GM21447 (cell line): ENCODE results near the gene NOX1.

ENCODE experiments used
- ATAC-seq: cut with Tn5 transposase; IDR thresholded peaks from one replicate; pipeline ENCODE4 v1.9.1; 2021; ENCODE audit not compliant: unreplicated experiment

The NOX1 gene

DNA sequence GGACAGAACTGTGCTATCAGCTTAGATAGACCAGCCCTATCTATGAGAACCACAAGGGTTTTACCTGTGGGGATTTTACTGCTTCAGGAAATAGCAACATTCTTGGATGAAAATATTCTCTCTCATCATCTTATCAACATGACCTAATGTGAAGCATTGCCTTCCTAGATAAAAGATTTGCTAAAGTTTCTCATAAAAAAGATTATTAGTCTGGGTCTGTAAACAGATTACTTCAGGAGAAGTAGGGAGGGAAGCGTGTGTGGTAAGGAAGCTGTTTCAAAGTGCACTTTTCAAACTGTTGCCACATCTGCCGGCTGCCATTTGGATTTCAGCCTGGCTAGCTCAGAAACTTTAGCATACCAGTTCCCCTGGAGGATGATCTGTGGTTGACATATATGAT lies at the start of gene NOX1:
Gene NOX1, minus strand, starts transcription at position 35 of the 400 bp plus-strand sequence. CDS start 220 bp downstream, outside the sequence.
- no peak for ATAC-seq

DNA sequence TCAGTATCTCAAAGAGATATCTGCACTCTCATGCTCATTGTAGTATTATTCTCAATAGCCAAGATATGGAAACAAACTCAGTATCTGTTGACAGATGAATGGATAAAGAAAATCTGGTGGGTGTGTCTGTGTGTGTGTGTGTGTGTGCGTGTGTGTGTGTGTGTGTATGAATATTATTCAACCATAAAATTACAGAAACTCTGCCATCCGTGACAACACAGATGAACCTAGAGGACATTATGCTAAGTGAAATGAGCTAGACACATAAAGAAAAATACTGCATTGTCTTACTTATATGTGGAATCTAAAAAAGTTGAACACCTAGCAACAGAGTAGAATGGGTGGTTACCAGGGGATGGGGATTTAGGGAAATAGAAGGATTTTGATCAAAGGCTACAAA lies 41.4 kb upstream of the NOX1 start:
- ATAC-seq: no peak

DNA sequence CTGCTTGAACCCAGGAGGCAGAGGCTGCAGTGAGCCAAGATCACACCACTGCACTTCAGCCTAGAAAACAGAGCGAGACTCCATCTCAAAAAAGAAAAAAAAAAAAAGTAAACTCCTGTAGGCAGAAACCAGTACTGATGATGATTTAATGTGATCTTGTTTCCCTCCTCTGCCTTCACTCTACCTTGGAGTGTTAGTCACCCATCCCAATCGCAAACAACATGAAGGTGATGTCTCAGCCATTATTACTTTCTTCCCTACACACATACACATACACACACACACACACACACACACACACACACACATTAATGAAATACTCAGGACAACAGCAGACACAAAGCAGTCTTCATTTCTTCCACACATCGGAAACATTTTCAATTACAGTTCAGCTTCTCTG lies 39.0 kb upstream of the NOX1 start:
- no peak for ATAC-seq

DNA sequence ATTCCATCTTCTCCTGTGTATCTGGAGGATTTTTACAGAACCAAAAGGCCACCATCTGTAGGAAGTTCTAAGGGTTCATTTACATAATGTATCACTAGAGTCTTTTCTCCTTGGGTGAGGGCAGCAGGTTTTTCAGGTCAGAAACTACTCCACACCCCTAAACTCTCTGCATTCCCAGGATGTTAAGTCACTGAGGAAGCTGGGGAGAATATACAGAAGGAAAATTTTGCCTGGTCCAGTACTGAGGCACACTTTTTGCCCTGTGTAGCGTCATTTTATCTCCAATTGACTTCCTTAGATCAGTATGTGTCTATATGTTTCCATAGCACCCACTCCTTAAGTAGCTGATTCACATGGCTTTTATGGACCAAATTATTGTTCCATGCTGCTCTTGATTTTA lies 37.6 kb upstream of the NOX1 start:
- ATAC-seq: no peak

DNA sequence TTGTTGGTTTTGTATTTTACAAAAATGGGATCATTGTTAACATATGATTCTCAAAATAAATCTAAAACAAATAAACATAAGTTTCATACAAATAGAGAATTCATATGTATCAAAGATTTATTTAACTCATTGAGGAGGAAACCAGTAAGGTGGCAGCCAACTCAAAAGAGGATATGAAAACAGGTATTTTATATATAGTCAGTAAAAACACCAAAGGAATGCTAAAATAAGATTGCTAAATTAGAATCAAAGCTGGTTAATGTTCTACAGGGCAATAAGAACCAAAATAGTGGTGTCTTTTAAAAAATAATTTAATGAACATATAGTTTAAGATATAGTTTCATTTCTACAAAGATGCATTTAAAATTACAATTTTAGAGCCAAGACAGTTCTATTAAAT lies 31.5 kb upstream of the NOX1 start:
- no peak for ATAC-seq

DNA sequence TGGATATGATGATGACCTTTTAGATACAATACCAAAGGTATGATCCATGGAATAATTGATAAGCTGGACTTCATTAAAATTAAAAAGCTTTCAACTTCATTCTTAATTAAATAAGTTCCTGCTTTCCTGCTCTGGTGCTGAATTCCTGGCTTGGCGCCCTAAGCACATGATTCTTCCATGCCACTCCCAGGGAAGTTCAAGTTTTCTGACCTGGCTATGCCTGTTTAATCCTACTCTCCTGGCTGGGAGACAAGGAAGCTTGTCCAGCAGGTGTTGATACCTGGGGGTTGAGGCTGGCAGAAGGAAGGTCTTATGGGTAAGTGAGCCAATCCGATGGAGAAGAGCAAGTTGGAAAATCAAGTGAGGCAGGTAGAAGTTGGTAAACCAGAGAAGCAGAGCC lies 30.3 kb upstream of the NOX1 start:
- ATAC-seq: no peak

DNA sequence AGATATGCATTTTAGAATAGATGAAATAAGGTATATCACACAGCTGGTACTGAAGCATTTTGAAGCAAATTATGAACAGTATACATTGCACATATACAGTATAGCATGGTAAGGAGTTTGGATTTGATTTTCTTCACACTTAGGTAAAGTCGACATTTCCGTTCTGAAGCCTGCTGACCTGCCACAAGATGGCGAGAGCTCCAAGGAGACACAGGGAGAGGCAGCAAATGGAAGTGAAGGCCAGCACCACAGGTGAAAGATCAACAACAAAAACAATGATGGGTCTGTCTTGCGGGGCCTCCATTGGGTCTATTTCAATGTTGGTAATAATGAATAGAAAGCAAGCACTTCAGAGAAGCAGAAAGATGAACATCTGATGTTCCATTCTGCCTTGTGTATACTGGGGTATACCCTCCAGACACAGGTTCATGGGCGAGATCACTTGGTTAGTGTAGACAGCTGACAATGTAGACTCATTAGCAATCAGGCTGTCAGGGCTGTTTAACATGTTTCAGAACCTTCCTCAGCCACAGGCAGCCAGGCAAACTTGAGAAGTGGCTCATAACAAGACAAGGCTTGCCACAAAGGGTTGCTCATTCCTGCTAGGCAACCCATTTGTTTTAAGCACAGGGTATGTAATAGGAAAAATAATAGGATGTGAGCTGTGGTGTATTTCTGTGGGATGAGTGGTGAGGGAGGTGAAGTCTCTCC lies 21.4 kb upstream of the NOX1 start:
- ATAC-seq: no peak

DNA sequence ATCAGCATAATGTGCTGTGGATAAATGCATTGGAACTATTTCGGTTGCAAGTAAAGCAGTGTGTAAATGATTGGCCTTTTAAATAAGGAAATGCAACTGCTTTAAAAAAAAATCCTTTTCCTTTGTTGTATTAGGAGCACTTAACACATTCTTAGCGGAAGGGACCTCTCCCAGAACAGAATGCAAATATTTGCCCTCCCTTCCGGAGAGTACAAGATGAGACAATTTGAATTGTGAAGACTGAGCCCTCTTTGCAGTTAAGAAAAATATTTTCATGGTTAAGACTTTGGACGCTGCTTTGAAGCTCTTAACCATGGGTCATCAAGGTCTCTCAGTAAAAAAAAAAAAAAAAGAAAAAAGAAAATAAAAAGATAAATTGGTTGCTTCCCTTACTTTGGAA lies 9.5 kb upstream of the NOX1 start:
- no peak for ATAC-seq

DNA sequence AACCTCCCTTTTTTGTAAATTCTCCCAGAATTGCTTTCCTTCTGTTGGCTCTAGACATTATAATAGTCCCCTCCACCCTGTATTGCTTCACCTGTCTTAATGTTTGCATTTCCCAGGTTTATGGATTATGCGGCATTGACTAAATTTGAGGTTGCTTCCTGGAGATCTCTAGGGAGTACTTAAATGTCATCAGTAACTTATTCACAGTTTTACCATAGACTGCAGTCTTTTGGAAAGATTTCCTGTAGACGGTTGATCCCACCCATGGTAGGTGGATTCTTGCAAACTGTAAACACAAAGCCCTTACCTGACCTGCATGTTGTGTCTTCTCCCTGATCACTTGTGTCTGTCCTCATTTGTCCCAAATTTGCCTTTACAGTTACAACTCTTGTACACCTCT lies 6.2 kb upstream of the NOX1 start:
- no peak for ATAC-seq

DNA sequence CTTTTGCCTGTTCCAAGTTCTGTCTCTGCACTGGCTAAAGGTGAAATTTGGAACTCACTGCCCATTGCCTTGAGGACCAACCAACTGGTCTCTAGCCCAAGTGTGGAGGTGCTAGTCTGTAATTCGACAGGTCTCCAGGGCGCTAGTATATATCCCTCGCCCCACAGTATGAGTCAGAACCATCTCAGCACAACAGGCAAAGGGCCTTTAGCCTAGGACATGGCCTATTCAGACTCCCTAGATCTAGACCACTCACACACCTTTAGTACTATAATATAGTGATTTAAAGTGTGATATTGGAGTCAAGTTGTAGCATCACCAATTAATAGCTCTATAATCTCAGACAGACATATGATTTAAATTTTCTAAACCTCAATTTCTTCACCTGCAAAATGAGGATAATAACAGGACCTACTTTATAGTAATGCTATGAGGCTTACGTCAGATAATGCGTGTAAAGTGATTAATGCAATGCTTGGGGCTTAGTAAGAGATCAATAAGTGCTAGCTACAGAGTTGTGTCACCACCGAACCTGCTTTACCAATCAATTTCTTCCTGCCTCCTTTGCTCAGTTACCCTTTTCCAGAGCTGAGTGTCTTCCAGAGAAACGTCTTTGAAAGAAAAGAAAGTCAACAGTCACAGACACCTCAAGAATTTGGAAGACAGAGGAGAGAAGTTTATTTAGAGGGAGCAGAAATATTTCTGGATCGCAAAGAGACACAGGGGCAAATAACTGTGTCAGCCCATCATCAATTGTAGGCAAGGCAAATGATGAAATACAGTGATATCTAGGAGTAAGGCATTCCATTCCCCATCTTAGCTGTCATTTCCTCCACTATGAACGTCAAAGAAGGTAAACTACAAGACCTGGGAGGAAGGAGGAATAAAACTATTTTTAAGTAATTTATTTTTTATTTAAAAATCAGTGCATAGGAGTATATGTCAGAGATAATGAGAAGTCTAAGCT lies 2.3 kb downstream of the NOX1 start:
- ATAC-seq: no peak

DNA sequence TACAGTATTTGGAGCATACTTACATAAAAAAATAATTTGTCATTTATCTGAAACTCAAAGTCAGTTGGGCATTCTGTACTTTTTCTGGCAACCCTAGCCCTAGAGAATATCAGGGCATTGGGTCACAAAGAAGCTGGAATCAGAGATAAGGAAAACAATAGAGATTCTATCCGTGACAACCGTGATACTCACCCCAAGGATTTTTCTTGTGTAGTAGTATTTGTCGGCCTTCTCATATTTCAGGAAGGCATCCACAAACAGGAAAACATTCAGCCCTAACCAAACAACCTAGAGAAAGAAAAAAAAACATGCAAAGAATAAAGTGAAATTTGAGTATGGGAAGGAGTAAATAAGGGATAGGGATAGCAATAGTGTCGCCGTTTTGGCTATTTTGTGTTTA lies 3.6 kb downstream of the NOX1 start:
- no peak for ATAC-seq

DNA sequence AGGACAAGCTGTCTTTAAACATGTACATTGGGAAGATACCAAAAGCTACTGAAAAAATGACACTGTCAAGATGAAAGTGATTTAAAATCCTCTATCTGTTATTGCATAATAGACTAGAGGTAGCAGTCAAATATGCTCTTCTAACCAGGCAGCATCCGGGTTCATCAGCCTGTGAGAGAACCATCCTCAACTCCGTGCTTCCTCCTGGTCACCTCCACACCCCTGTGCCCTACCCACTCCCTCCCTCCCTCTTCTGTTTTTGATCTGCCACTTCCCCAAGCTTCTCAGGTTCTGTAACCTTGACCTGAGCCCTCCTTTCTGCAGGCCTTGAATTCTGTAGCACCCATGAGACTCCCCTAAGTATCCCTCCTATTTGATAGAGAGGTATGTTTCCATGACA lies 5.9 kb downstream of the NOX1 start:
- no peak for ATAC-seq

DNA sequence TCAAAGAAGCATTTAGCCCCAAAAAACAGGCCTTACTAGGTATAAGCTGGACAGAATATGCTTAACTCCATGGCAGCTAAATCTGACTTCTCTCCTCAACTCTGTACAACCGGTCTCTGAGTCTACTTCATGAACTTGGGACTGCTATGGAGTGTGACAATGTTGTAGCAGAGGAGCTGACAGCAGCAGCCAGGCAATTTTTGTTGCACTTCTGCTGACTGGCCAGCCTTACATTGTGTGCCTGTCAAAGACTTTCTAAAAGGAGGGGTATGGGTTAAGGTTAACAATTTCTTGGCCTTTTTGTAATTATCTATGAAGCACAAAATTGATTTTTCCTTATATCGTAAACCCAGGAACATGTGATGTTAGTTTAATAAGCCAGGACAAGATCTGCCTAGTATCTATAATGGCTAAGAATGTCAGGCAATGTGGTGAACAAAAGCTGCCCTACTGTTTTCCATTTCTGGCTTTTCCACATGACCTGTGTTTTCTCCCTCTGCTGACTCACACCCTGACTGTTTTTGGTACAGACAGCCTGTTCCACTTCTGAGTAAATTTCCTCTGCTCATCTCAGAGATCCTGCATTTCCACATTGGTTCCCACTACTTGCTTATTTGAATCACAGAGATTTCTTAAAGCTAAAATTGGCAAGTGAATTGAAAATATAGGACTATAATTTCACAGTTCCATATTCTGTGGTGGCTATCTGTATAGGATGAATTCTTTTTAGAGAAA lies 9.3 kb downstream of the NOX1 start:
- ATAC-seq: no peak

DNA sequence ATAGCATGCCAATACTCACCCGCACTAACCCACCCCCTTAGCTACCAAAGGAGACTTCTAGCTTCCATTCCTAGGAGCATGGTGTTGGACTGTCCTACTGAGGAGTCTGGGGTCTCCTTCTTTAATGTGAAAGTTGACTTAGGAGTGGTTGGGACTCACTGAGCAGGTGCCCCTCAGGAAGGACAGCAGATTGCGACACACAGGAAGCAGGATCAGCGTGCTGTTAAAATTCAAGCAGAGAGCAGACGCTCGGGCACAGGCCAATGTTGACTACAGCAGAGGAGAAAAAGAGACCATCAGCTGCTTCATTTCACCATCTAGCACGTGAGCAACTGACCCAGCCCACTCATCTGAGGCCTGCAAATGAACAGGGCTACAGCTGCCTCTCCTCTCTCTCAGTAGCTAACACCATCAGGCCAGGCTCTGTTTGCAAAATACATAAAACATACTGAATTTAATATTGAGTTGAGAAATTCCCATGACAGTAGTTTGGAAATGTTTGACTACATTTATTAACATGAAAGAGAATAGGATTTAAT lies 10.8 kb downstream of the NOX1 start:
- no peak for ATAC-seq

DNA sequence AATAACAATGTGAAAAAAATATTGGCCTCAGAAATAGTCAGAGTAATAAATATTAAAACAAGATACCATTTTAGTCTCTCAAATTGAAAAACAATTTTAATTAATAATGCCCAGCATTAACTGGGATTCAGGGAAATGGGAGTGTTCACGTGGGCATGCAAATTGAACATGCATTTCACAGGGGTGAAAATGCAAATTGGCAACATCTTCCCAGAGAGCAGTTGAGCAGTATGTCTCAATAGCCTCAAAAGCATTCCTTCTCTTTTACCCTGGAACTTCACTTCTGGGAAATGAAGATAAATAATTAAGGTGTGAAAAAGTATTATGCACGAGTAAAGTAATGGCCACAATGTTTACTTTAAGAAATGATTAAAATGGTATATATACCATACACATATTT lies 21.3 kb downstream of the NOX1 start:
- ATAC-seq: no peak

DNA sequence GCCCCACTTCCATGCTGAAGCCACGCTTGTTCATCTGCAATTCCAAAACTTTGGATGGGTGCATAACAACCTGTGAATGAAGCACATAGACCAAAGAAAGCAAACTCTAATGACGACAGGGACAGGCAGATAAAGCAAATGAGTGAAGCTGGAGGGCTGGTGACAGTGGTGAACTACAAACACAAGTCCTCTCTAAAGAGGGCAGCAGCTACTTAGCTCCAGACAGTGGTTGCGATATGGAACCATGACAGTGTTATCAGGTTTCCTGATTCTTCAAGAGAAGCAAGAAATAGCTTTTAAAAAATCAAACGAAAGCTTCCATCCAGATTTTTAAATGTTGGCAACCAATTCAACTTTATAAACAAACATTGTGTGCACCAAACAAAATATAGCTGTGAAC lies 23.8 kb downstream of the NOX1 start:
- ATAC-seq: no peak

DNA sequence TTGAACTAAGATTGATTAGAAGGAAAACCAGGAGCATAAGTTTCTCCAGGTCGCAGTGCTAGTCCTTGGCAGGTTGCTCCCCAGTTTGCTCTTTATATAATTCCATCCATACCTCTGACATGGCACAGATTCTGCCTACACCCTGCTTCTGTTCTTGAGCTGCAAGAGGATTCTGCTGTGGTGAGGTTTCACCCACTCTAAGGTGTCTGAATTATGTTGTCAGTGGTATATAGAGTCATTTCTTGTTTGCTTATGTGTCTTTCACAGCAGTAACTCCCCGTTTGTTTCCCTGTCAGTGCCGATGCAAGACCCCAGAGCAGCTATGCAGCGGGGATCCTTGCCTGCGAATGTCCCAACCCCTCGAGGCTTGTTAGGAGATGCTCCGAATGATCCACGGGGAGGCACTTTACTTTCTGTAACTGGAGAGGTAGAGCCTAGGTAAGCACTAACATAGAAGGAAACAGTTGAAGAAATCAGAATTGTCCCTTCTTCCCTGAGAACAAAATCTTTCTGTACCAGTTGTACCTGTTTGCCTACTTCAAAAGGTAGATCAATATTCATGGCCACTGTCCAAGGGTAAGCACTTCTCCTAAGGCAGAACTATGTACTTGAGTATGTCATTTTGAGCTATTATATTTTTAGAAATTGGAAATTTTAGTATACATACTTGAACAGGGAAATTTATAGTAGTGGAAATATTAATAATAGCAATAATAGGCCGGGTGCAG lies 42.8 kb downstream of the NOX1 start:
- ATAC-seq: no peak

DNA sequence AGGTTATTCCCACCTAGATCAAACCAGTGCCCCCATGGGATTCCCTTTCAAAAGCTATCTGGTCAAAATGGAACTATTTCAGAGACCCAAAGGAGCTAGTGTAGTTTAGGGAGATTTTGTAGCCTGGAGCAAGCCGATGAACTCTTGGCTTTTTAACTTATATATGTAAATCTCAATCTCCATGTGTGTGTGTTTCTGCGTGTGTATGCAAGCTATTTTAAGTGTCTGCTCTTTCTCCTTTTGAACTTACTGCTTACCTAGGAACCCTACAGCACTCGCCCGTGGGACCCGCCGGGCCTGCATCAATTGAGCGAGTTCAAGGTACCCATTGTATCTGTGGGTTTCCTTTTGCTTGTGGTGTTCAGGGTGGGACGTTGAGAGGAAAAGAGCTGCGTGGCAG lies 43.6 kb downstream of the NOX1 start:
- ATAC-seq: peak; percentile 37

DNA sequence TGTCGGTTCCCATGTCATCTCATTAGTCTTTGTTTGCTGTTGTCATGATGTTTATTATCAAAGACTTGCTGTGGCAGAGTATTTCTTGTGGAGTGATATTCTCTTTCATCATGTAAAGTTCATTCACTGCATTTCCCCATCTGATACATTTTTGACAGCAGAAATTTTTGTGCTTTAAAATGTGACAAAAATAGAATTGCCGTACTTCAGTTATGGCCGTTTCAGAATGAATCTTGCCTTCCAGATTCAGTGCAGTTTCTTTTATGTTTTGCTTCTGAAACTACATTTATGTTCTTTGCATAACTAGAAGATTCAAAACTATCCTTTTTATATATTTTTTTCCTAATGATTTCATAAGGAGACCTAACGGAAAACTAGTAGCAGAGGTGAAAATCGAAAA lies 44.0 kb downstream of the NOX1 start:
- ATAC-seq: peak; percentile 42

DNA sequence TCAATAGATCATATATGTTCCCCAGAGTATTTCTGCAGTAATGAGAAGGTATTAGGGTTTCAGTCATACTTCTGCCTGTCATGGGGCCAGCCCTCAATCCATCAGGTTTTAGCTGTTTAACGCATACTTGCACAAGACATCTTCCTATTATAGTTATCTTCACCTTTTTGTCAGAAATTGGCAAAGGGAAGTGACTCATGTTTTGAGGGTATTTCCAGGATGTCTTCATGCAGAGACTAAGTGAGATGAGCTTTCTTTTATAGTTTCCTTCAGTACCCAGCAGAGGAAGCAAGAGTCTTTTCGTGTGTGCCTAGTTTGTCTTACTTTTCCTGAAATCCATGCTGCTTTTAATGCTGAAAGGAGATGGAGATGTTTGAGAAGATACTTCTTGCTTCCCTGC lies 44.4 kb downstream of the NOX1 start:
- peak; percentile 79 for ATAC-seq
